GM18517 (cell line): Measurements from ENCODE around the gene CCDC88C.
A peak's percentile ranks its signal among the peaks of the same experiment; 100 is the strongest.
"Not testable (repeated sequence)": the region's sequence is repeated elsewhere in the genome, so short reads cannot be mapped to it uniquely, and the experiment has no call there.

Experiments
- ATAC-seq: cut with Tn5 transposase; IDR thresholded peaks from one replicate; pipeline ENCODE4 v1.9.1; 2021; ENCODE audit warnings: mild to moderate bottlenecking, moderate library complexity; ENCODE audit not compliant: unreplicated experiment

Gene CCDC88C

GRCh38 chr14:91416744-91417119 is 888 bp downstream of the CCDC88C start:
- no peak for ATAC-seq

GRCh38 chr14:91415794-91416743 is 1.6 kb downstream of the CCDC88C start:
- peak; percentile 58 for ATAC-seq

DNA sequence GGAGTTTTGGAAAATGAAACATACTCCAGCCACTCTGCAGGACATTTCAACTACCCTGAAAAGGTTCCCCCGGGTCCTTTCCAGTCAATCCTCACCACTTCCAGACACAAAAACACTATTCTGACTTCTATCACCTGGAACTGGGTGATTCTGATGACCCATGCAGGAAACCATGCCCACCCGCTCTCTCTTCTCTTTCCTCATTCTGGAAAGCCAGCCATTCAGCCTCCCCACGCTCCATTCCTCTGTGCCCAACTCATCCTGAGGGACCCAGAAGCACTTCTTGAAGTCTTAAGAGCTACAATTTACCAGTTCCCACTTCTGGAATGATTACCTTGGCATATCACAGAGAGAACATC is 3.2 kb downstream of the CCDC88C start:
- no peak for ATAC-seq

- ATAC-seq: no peak
Measured at GRCh38 chr14:91413547-91414474, 3.8 kb downstream of the CCDC88C start.

DNA sequence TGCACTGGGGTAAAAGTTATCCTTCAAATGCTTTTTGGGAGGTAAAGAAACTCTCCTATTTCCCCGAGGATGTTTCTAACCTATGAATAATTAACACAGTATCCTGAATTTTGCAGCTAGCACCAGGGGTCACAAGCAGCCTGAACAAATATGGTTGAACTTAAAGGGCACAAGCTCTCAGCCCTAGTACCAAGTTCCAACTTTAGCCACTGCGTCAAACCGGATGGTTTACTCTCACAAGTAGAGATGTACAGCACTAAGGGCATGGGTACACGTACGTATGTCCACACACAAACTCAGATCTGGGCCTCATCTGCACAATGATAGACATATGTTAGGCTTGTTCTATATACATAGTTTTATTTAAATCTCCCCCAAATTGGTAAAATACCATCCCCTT is 4.7 kb downstream of the CCDC88C start:
- ATAC-seq: no peak

- no peak for ATAC-seq
Measured at GRCh38 chr14:91410771-91411536, 6.7 kb downstream of the CCDC88C start.

DNA sequence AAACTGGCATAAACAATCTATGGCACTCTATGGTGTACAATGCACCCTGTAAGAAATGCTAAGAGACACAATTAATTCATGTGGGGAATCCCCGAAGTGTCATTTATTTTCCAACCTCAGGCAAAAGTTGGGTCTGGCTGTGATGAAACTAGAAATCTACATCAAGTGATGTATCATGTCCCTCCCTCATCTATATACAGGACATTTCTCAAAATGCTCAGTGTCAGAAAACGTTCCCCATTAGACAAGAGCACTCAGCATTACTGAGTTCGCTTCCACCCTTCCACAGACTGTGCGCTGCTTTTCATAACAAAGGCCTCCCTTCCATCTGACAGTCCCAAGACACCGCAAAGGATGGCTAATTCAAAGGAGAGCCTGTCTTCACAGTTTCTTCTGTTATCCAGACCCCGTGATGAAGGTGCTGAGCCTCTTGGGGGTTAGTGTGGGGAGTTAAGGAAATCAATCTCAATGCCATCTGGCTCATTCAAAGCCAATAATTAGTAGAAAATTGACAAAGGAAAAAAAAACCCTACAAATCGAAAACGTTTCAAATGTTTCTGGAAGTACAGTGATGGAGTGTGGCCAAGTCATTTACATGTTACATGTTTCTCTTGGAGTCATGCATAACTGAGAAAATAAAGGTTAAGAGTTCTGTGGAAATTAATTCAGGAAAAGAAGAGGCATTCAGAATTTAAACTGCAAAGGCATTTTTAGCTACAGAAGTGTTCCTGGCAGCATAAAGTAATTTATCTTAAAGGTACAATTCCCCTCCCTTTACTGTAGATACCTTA is 7.5 kb downstream of the CCDC88C start:
- no peak for ATAC-seq

GRCh38 chr14:91409240-91409639 is 8.4 kb downstream of the CCDC88C start:
- ATAC-seq: not testable (repeated sequence)

DNA sequence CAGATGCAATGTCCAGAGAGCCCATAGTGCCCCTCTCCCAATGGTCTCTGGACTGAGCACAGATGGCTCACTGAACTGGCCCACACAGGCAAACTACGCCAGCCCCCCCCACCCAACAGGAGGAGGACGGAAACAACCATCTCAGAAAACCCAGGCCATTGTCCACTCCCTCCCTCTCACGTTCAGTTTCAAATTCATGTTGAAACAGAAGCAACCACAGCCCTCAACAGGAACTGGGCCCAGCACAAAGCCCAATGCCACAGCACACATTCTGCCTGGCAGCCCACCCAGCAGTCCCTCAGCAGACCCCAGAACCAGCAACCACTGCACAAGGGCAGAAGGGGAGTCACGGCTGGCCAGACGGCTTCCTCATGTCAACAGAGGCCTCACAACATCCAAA is 10.6 kb downstream of the CCDC88C start:
- no peak for ATAC-seq

- ATAC-seq: no peak
Measured at GRCh38 chr14:91406451-91406850, 11.2 kb downstream of the CCDC88C start.

- no peak for ATAC-seq
Measured at GRCh38 chr14:91405724-91406435, 11.7 kb downstream of the CCDC88C start.

GRCh38 chr14:91405241-91405721 is 12.3 kb downstream of the CCDC88C start:
- ATAC-seq: no peak

DNA sequence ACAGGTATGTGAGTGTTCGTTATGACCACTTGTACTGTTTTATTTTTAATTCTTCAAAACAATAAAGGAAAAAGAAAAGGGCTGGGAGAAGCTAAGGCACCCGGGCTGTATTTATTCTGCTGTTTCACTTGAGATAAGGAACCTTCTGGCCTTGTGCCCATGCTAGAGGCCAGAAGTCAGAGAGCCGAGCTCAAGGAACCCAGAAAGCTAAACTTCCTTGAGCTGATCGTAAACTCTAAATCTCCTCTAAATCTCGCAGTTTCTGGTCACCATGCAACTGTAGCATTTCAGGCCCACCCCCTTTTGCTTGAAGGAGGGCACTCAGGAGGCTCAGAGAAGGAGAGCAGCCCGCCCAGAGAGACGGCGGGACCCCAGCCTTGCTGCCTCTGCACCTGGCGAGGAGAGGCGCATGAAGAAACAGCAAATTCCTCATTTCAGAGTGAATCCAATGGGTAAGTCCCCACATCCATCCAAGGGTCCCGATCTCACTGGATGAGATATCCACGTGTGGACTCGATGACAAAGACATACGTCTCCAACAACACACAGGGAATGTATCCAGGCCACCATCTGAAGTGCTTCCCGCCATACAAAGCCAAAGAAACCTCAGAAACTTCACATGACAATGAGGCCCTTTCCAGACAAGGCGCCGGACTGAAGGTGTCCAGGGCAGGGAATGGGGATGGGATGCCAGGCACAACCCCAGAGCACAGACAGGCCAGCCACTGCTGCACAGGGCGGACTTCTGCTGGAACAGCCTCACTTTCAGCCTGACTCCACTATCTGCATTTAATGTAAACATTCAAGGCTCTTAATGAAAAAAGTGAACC is 14.6 kb downstream of the CCDC88C start:
- ATAC-seq: no peak

DNA sequence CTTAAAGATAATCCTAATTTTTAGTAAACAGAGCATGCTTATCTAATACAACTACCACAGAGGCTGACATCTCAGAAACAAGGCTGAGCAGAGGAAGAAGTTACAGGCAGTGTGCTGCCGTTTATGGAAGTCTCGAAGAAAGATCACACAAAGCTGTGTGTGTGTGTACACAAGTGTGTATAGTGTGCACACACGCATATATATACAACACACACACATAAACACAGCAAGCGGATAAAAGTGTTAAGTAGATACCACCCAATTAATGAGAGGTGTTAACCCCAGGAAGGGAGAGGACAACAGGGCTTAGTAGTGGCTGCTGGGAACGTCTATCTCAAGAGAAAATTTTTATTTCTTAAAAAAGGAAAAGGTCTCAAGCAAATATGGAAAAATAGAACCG is 15.3 kb downstream of the CCDC88C start:
- no peak for ATAC-seq

GRCh38 chr14:91401751-91402150 is 15.9 kb downstream of the CCDC88C start:
- no peak for ATAC-seq

- no peak for ATAC-seq
Measured at GRCh38 chr14:91400696-91401095, 16.9 kb downstream of the CCDC88C start.

DNA sequence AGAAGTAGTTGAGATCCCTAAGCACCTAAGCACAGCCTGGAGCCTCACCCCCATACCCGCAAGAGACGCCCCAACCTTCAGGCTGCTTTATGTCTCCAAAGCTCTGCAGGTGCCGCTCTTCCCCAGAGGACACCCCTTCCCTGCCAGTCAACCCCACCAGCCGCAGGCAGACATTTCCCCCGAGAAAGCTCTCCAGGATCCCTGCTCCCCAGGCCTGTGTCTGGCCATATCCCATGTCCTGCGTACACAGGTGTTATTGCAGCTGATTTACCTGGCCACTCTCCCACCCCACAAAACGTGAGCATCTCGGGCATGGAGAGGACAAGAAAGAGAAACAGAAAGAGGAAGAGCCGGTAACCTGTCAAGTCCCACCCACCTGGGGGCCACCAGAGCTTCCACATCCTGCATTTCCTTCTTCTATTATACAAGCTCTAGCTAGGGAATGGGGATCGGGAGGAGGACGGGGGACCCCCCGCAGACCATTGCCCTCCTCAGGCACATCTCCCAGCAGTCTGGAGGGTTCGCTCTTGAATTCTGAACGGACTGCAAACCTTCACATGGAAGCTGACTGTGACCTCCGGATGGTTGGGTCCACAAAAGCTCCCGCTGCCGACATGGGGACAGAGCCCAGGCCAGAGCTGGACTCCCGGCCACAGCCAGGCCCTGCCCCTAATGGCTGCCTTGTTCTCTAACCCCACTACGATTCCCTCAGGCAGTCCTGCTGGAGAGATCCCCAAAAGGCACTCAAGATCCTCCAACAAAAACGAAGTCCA is 17.6 kb downstream of the CCDC88C start:
- peak; percentile 45 for ATAC-seq

DNA sequence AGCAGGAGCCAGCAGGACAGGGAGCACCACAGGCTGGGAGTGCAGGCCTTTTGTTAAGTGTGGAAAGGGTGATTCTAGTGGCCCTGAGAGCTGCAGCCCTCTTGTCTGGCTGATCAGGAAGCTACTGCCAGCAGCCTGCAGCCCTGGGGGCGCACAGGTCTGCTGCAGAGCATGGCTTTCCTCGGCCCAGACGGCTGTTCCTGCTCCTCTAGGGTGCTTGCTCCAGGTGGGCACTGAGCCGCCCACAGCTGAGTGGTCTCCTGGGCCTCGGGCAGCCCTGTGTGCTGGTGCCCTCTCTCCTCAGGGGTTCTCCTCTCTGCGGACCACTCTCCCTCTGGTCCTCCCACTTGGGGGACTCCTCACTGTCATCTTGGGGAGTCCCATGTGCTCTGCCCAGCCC is 18.9 kb downstream of the CCDC88C start:
- no peak for ATAC-seq
